Neural cell (in vitro differentiated cells): Measurements from ENCODE around the gene MAD2L2. TPM values are rescaled to one million over a fixed set of nuclear protein-coding genes. Genes with fewer than 3 reads are reported as not detected.

Experiments
- H2AFZ ChIP-seq: fragments of 200-600, 300-800 bp; sonication (generic), shearing (Covaris generic); 2 replicates; pipeline ENCODE4 v1.6.0; 2014; ENCODE audit warnings: low read depth, mild to moderate bottlenecking, antibody characterized with exemption, low read length, moderate library complexity
- H3F3A ChIP-seq: fragments of 200-600 bp; shearing (Covaris generic); 2 replicates; pipeline ENCODE4 v1.6.1; 2016; ENCODE audit warnings: mild to moderate bottlenecking, moderate library complexity, mixed read lengths, antibody characterized with exemption, low read length; ENCODE audit not compliant: insufficient read depth, poor library complexity, severe bottlenecking
- H3K27ac ChIP-seq: fragments of 200-600, 300-800 bp; sonication (generic), shearing (Covaris generic); 2 replicates; pipeline ENCODE4 v1.5.1; 2014; ENCODE audit warnings: mild to moderate bottlenecking, low read length, moderate library complexity
- H3K27me3 ChIP-seq: fragments of 300-800, 200-600 bp; sonication (generic), shearing (Covaris generic); 2 replicates; pipeline ENCODE4 v1.6.0; 2014; ENCODE audit warnings: mild to moderate bottlenecking, low read depth, low read length, moderate library complexity; ENCODE audit not compliant: insufficient read depth
- H3K36me3 ChIP-seq: fragments of 300-800, 200-600 bp; sonication (generic), shearing (Covaris generic); 2 replicates; pipeline ENCODE4 v1.5.1; 2014; ENCODE audit warnings: mild to moderate bottlenecking, antibody characterized with exemption, low read length, moderate library complexity; ENCODE audit not compliant: insufficient read depth
- H3K4me2 ChIP-seq: fragments of 300-800, 200-600 bp; sonication (generic), shearing (Covaris generic); 2 replicates; pipeline ENCODE4 v1.6.0; 2014; ENCODE audit warnings: mild to moderate bottlenecking, low read length
- H3K4me3 ChIP-seq: fragments of 300-800, 200-600 bp; sonication (generic), shearing (Covaris generic); 2 replicates; pipeline ENCODE4 v1.5.1; 2014; ENCODE audit warnings: mild to moderate bottlenecking, low read length, moderate library complexity
- H3K79me2 ChIP-seq: fragments of 200-600 bp; shearing (Covaris generic); replicated peaks from 2 replicates; pipeline ENCODE4 v1.6.0; 2014; ENCODE audit warnings: mild to moderate bottlenecking, low read length, moderate library complexity; ENCODE audit not compliant: insufficient read depth
- H3K9ac ChIP-seq: fragments of 300-800, 200-600 bp; sonication (generic), shearing (Covaris generic); 2 replicates; pipeline ENCODE4 v1.6.1; 2016; ENCODE audit warnings: mild to moderate bottlenecking, low read length, mixed read lengths
- H3K9me2 ChIP-seq: fragments of 200-600 bp; shearing (Covaris generic); 2 replicates; pipeline ENCODE4 v1.6.1; 2016; ENCODE audit warnings: mild to moderate bottlenecking, low read length, mixed read lengths; ENCODE audit not compliant: insufficient read depth
- H3K9me3 ChIP-seq: fragments of 200-600, 300-800 bp; sonication (generic), shearing (Covaris generic); 2 replicates; pipeline ENCODE4 v1.6.1; 2016; ENCODE audit warnings: mild to moderate bottlenecking, mixed run types, low read length, moderate library complexity, mixed read lengths
- H4K20me1 ChIP-seq: fragments of 200-600 bp; shearing (Covaris generic); 2 replicates; pipeline ENCODE4 v1.6.1; 2016; ENCODE audit warnings: mild to moderate bottlenecking, mixed run types; ENCODE audit not compliant: insufficient read depth
- EP300 ChIP-seq: fragments of 450-650 bp; conservative IDR thresholded peaks from 2 replicates; pipeline ENCODE4 v1.6.1; 2014; ENCODE audit warnings: antibody characterized with exemption, mild to moderate bottlenecking, moderate library complexity; ENCODE audit not compliant: poor library complexity, severe bottlenecking
- EZH2 ChIP-seq: fragments of 200-600, 300-800 bp; shearing (Covaris generic), sonication (generic); IDR thresholded peaks from 2 replicates; pipeline ENCODE4 v1.6.1; 2014; ENCODE audit warnings: antibody characterized with exemption, low read length, borderline replicate concordance, mild to moderate bottlenecking; ENCODE audit not compliant: insufficient read depth, poor library complexity, severe bottlenecking
- MXI1 ChIP-seq: fragments of 450-650 bp; conservative IDR thresholded peaks from 2 replicates; pipeline ENCODE4 v1.6.1; 2014; ENCODE audit warnings: antibody characterized with exemption, mild to moderate bottlenecking; ENCODE audit not compliant: poor library complexity, severe bottlenecking
- POLR2AphosphoS5 ChIP-seq: IDR thresholded peaks from 2 replicates; pipeline ENCODE4 v1.6.1; 2012
- RAD21 ChIP-seq: fragments of 450-650 bp; conservative IDR thresholded peaks from 2 replicates; pipeline ENCODE4 v1.6.1; 2014; ENCODE audit warnings: antibody characterized with exemption, mild to moderate bottlenecking, moderate library complexity
- REST ChIP-seq: IDR thresholded peaks from 2 replicates; pipeline ENCODE4 v1.6.1; 2012; ENCODE audit warnings: borderline replicate concordance
- SMC3 ChIP-seq: fragments of 450-650 bp; conservative IDR thresholded peaks from 2 replicates; pipeline ENCODE4 v1.6.1; 2014; ENCODE audit warnings: antibody characterized with exemption, mild to moderate bottlenecking, moderate library complexity; ENCODE audit not compliant: poor library complexity
- TAF1 ChIP-seq: IDR thresholded peaks from 2 replicates; pipeline ENCODE4 v1.6.1; 2012; ENCODE audit warnings: low read depth
- polyA plus RNA-seq: library from polyadenylated mRNA; depleted of rRNA; stranded (reverse); fragments of >200 nt; gene quantifications from 2 replicates; pipeline ENCODE4 v1.2.3, GENCODE V29; 2014
- TF ChIP-seq, protein P1 (sequence below): fragments of 450-650 bp; IDR thresholded peaks from 2 replicates; pipeline ENCODE4 v1.5.1; 2014; ENCODE audit warnings: antibody characterized with exemption, mild to moderate bottlenecking, moderate library complexity; ENCODE audit not compliant: poor library complexity, severe bottlenecking

The MAD2L2 gene
- polyA plus RNA-seq, 1 donor from 2014 or later, result 182 TPM

DNA sequence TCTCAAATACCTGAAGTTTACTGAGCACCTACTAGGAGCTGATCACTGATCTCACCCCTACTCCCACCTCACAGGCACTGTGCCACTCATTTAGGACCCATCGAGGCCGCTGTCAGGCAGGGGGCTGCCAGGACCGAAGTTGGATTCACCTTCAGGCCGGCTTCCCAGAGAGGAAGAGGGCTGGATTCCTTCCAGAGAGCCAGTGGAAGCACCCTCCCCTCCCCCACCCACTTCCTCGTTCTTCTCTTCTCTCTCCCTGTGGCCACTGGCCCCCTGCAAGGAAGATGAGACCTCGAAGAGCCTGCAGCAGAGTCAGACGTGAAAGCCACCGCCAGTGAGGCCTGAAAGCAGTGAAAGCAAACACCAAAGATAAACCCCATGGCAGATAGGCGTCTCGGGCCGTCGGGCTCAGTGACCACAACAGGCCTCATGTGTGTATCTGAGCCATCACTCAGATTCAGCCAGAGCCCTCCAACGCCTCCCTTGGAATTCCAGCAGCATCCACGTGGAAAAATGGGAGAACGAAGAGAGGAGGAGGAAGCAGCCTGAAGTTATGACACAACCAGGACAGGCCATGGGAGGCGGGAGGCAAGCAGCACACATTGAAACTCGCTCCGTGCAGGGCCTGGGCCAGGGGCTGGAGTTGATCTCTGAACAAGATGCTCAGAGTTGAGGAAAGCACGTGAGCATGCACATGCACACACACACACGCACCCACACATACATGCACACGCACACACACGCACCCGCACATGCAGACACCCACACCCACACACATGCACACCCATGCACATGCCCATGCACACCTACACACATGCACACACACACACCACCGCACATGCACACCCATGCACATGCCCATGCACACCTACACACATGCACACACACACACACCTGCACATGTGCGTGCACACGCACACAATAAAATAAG lies 48.8 kb upstream of the MAD2L2 start:
- Histone ChIP-seq H3F3A (no peaks in the 10 kb centered on the region), H3K36me3 (no peaks in the 10 kb centered on the region), H3K9ac (no peak overlapping the region), H3K27me3 (no peaks in the 10 kb centered on the region), H4K20me1 (no peaks in the 10 kb centered on the region), H3K79me2 (no peaks in the 10 kb centered on the region), H3K27ac (no peak overlapping the region), H3K9me2 (no peaks in the 10 kb centered on the region), H3K9me3 (no peaks in the 10 kb centered on the region), H2AFZ (no peak overlapping the region), H3K4me2 (no peak overlapping the region), H3K4me3 (no peak overlapping the region)
- no peak for TF ChIP-seq EP300
- TF ChIP-seq EZH2, result no peak
- no peak for TF ChIP-seq TAF1
- TF ChIP-seq MXI1, result no peak
- TF ChIP-seq SMC3, result no peak
- TF ChIP-seq, protein P1, sequence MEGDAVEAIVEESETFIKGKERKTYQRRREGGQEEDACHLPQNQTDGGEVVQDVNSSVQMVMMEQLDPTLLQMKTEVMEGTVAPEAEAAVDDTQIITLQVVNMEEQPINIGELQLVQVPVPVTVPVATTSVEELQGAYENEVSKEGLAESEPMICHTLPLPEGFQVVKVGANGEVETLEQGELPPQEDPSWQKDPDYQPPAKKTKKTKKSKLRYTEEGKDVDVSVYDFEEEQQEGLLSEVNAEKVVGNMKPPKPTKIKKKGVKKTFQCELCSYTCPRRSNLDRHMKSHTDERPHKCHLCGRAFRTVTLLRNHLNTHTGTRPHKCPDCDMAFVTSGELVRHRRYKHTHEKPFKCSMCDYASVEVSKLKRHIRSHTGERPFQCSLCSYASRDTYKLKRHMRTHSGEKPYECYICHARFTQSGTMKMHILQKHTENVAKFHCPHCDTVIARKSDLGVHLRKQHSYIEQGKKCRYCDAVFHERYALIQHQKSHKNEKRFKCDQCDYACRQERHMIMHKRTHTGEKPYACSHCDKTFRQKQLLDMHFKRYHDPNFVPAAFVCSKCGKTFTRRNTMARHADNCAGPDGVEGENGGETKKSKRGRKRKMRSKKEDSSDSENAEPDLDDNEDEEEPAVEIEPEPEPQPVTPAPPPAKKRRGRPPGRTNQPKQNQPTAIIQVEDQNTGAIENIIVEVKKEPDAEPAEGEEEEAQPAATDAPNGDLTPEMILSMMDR, result no peak
- no peak for TF ChIP-seq POLR2AphosphoS5
- TF ChIP-seq RAD21, result no peak
- TF ChIP-seq REST, result no peak

DNA sequence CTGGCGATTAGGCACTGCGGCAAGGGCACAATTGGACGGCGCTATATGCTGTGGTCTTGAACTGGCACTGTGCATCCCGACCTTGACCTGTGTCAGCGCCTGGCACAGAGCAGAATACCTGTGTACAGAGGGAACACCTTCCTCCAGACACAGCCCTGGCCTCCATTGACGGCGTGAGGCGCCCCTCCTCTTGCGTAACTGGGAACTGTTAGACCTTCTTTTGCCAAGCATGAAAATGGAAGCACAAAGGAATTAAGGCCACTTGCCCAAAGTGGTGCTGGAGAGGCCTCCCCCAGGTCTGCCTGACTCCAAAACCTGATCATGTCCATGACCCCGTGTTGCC lies 48.2 kb upstream of the MAD2L2 start:
- Histone ChIP-seq H3K36me3 (no peaks in the 10 kb centered on the region), H3F3A (no peaks in the 10 kb centered on the region), H3K27ac (no peak overlapping the region), H3K9me3 (no peaks in the 10 kb centered on the region), H3K4me3 (no peak overlapping the region), H3K79me2 (no peaks in the 10 kb centered on the region), H3K27me3 (no peaks in the 10 kb centered on the region), H3K9me2 (no peaks in the 10 kb centered on the region), H3K4me2 (no peak overlapping the region), H4K20me1 (no peaks in the 10 kb centered on the region), H3K9ac (no peak overlapping the region), H2AFZ (no peak overlapping the region)
- TF ChIP-seq SMC3 (no peak), REST (no peak), MXI1 (no peak), RAD21 (no peak), TAF1 (no peak), POLR2AphosphoS5 (no peak), EZH2 (no peak), EP300 (no peak)
- TF ChIP-seq, protein P1, result no peak
